DOHH2 (cell line): ENCODE measurements around the gene CAND2.
A peak's percentile ranks its signal among the peaks of the same experiment; 100 is the strongest.

Source experiments
- H3F3A ChIP-seq: fragments of 200-600 bp; sonication (generic), shearing (Covaris generic); 2 replicates; pipeline ENCODE4 v1.6.0; 2016; ENCODE audit warnings: antibody characterized with exemption, mild to moderate bottlenecking; ENCODE audit not compliant: control insufficient read depth, insufficient read depth
- H3K27ac ChIP-seq: fragments of 200-600 bp; sonication (generic); 2 replicates; pipeline ENCODE4 v1.5.1; 2014; ENCODE audit warnings: low read depth, mild to moderate bottlenecking, low read length, moderate library complexity
- H3K27me3 ChIP-seq: fragments of 200-600 bp; sonication (generic); 2 replicates; pipeline ENCODE4 v1.6.1; 2014; ENCODE audit warnings: mild to moderate bottlenecking, low read length, mixed read lengths; ENCODE audit not compliant: control insufficient read depth
- H3K36me3 ChIP-seq: fragments of 200-600 bp; sonication (generic); 2 replicates; pipeline ENCODE4 v1.6.1; 2014; ENCODE audit warnings: mild to moderate bottlenecking, low read length, moderate library complexity, mixed read lengths; ENCODE audit not compliant: control insufficient read depth
- H3K4me1 ChIP-seq: fragments of 200-600 bp; sonication (generic); 2 replicates; pipeline ENCODE4 v1.6.1; 2014; ENCODE audit warnings: mild to moderate bottlenecking, low read length, mixed read lengths; ENCODE audit not compliant: control insufficient read depth
- H3K4me2 ChIP-seq: fragments of 200-600 bp; sonication (generic); 2 replicates; pipeline ENCODE4 v1.6.0; 2014; ENCODE audit warnings: mild to moderate bottlenecking, low read length, moderate library complexity
- H3K4me3 ChIP-seq: fragments of 200-600 bp; sonication (generic); 2 replicates; pipeline ENCODE4 v1.5.1; 2014; ENCODE audit warnings: mild to moderate bottlenecking, low read length, mixed read lengths
- H3K79me2 ChIP-seq: fragments of 200-600 bp; sonication (generic); 2 replicates; pipeline ENCODE4 v1.6.1; 2014; ENCODE audit warnings: mild to moderate bottlenecking, low read length, mixed read lengths; ENCODE audit not compliant: control insufficient read depth
- H3K9me2 ChIP-seq: fragments of 200-600 bp; sonication (generic); replicated peaks from 2 replicates; pipeline ENCODE4 v1.6.1; 2014; ENCODE audit warnings: mild to moderate bottlenecking, low read length, mixed read lengths; ENCODE audit not compliant: control insufficient read depth
- H3K9me3 ChIP-seq: fragments of 200-600 bp; sonication (generic); 2 replicates; pipeline ENCODE4 v1.6.1; 2014; ENCODE audit warnings: antibody characterized with exemption, low read length, mixed read lengths; ENCODE audit not compliant: control insufficient read depth, insufficient read depth
- H4K20me1 ChIP-seq: fragments of 200-600 bp; sonication (generic); 2 replicates; pipeline ENCODE4 v1.6.0; 2014; ENCODE audit warnings: low read depth, mild to moderate bottlenecking, antibody characterized with exemption, low read length, moderate library complexity; ENCODE audit not compliant: control insufficient read depth, insufficient read depth
- CTCF ChIP-seq: fragments of 200-600 bp; sonication (generic); IDR thresholded peaks from one replicate; pipeline ENCODE4 v1.5.1; 2014; ENCODE audit warnings: antibody characterized with exemption, mild to moderate bottlenecking, low read depth, low read length; ENCODE audit not compliant: poor library complexity, severe bottlenecking
- EZH2phosphoT487 ChIP-seq: fragments of 200-600 bp; sonication (generic); IDR thresholded peaks from 2 replicates; pipeline ENCODE4 v1.6.1; 2017; ENCODE audit warnings: borderline replicate concordance, mild to moderate bottlenecking, antibody characterized with exemption, low read length, moderate library complexity, mixed read lengths

Gene CAND2

GRCh38 chr3:12830785-12831156, 34.3 kb downstream of the CAND2 start:
- H3K9me2 ChIP-seq = no peaks in the 10 kb centered on the region
- no peaks in the 10 kb centered on the region for H3K9me3 ChIP-seq
- H3K27me3 ChIP-seq = no peaks in the 10 kb centered on the region
- no peaks in the 10 kb centered on the region for H3K4me1 ChIP-seq
- TF ChIP-seq EZH2phosphoT487 = no peak
- TF ChIP-seq CTCF = peak; percentile 34
- no peak overlapping the region for H3K4me2 ChIP-seq
- H4K20me1 ChIP-seq = peaks cover 9% of the 10 kb centered on the region; the same call in 1 of the 2 replicates
- H3K27ac ChIP-seq = no peak overlapping the region
- peaks cover 47% of the 10 kb centered on the region for H3K36me3 ChIP-seq
- H3K79me2 ChIP-seq = no peaks in the 10 kb centered on the region
- H3K4me3 ChIP-seq = no peak overlapping the region
- peaks cover 51% of the 10 kb centered on the region for H3F3A ChIP-seq

GRCh38 chr3:12831301-12831866, 34.9 kb downstream of the CAND2 start:
- Histone ChIP-seq H4K20me1 (peaks cover 11% of the 10 kb centered on the region; the same call in 1 of the 2 replicates), H3K4me2 (no peak overlapping the region), H3K9me2 (no peaks in the 10 kb centered on the region), H3F3A (peaks cover 56% of the 10 kb centered on the region), H3K4me1 (no peaks in the 10 kb centered on the region), H3K27me3 (no peaks in the 10 kb centered on the region), H3K9me3 (no peaks in the 10 kb centered on the region), H3K79me2 (peaks cover 3% of the 10 kb centered on the region), H3K36me3 (peaks cover 54% of the 10 kb centered on the region), H3K27ac (no peak overlapping the region), H3K4me3 (no peak overlapping the region)
- TF ChIP-seq CTCF (no peak), EZH2phosphoT487 (no peak)

GRCh38 chr3:12832350-12833221, 36.1 kb downstream of the CAND2 start:
- no peaks in the 10 kb centered on the region for H3K9me3 ChIP-seq
- no peak overlapping the region for H3K27ac ChIP-seq
- peaks cover 15% of the 10 kb centered on the region for H3K79me2 ChIP-seq
- no peak overlapping the region for H3K4me2 ChIP-seq
- H3K4me1 ChIP-seq = peaks cover 8% of the 10 kb centered on the region
- H3K27me3 ChIP-seq = no peaks in the 10 kb centered on the region
- peaks cover 66% of the 10 kb centered on the region for H3K36me3 ChIP-seq
- no peaks in the 10 kb centered on the region for H3K9me2 ChIP-seq
- H4K20me1 ChIP-seq = peaks cover 22% of the 10 kb centered on the region; the same call in 1 of the 2 replicates
- H3F3A ChIP-seq = peaks cover 68% of the 10 kb centered on the region
- no peak overlapping the region for H3K4me3 ChIP-seq
- TF ChIP-seq EZH2phosphoT487 = no peak
- no peak for TF ChIP-seq CTCF
